ENCODE results near the gene ADAD2.
A peak's percentile ranks its signal among the peaks of the same experiment; 100 is the strongest.

The ADAD2 gene

DNA sequence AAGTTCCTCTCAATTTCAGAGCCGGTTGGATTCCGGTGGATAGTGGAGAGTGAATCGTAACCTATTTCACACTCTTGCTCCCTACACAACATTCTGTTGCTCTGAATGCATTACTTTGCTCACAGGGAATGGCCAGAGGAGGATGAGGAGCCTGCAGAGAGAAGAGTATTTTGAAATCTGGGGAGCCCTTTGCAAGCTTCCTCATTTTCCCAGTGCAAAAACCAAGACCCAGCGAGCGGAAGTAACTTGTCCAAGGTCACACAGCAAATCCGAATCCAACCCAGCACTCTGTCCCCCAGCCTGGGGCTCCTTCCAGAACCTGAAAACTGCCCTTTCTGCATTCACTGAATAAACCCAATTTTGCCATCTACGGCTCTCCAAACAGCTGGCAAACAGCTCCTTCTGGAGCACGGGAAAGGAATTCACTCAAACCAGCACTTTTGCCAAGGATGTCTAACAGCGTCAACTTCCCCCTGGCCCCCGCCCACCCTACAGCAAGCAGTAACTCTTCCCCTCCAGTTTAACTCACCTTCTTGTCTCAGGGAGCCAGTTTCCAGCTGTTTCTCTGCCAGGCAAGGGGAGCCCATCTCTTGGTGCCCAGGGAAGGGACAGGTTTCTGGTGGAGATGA is 48.3 kb downstream of the ADAD2 start:
- no peaks in the 10 kb centered on the region for H3K4me1 ChIP-seq (ENCODE audit: control extremely low read depth in 1 of 4, control insufficient read depth in 4 of 4, insufficient read depth in 4 of 4, low read length in 3 of 4)
- no peak overlapping the region for H3K27ac ChIP-seq (ENCODE audit: insufficient read depth in 1 of 2, low read depth in 1 of 2, low read length in 2 of 2, poor library complexity in 1 of 2, severe bottlenecking in 2 of 2)
- no peak overlapping the region for H3K4me3 ChIP-seq (ENCODE audit: control insufficient read depth in 1 of 7, extremely low read depth in 1 of 7, insufficient read depth in 4 of 7, low read depth in 2 of 7, low read length in 6 of 7)
- no peaks in the 10 kb centered on the region for H3K9me3 ChIP-seq (ENCODE audit: control extremely low read depth in 1 of 5, control insufficient read depth in 4 of 5, insufficient read depth in 2 of 5, low read depth in 1 of 5, low read length in 4 of 5)
- DNase-seq = no peak
- H3K27me3 ChIP-seq (replicated peaks in 2 of 5; ENCODE audit: control insufficient read depth in 4 of 5, insufficient read depth in 5 of 5, low read length in 4 of 5) = peaks cover 0 to 46% (median 3%) of the 10 kb centered on the region in 5 experiments
- POLR2A ChIA-PET = no interaction called here
- CTCF ChIA-PET = no interaction called here
- H3K36me3 ChIP-seq (ENCODE audit: control insufficient read depth in 4 of 4, insufficient read depth in 4 of 4, low read length in 3 of 4) = no peaks in the 10 kb centered on the region
- 65% methylated on average over 7 of the region's 10 CpGs for WGBS (ENCODE audit: insufficient coverage)

DNA sequence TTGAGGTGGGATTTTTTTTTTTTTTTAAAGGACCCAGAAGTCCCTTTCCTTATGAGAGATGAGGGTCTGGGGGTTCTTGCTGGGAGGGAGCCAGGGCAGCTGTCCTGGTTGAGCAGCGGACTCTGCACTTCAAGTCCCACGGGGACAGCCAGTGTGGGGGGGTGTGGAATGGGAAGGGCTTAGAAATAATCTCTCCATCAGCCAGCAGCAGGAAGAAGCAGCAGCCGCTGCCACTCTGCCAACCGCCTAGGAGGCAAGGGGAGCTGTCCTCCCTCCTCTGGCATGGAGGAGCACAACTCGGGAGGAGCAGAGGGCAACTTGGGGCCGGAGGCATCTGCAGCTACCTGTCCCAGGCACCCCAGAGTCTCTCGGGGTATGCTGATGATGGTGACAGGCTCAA is 49.0 kb downstream of the ADAD2 start, which contains the start of gene KCNG4:
TSS of gene KCNG4 (minus strand) at position 104 of the 400 bp plus-strand sequence. CDS start 2,527 bp downstream, outside the sequence.
- WGBS (ENCODE audit: insufficient coverage) = 48% methylated on average over 3 of the region's 7 CpGs
- no peak for DNase-seq
- Histone ChIP-seq H3K4me3 (ENCODE audit: control insufficient read depth in 1 of 7, extremely low read depth in 1 of 7, insufficient read depth in 4 of 7, low read depth in 2 of 7, low read length in 6 of 7) (no peak within 1 kb of the TSS), H3K27me3 (replicated peaks in 2 of 5; ENCODE audit: control insufficient read depth in 4 of 5, insufficient read depth in 5 of 5, low read length in 4 of 5) (peaks cover 0 to 44% (median 2%) of the 10 kb centered on the region in 5 experiments), H3K9me3 (ENCODE audit: control extremely low read depth in 1 of 5, control insufficient read depth in 4 of 5, insufficient read depth in 2 of 5, low read depth in 1 of 5, low read length in 4 of 5) (no peaks in the 10 kb centered on the region), H3K27ac (ENCODE audit: insufficient read depth in 1 of 2, low read depth in 1 of 2, low read length in 2 of 2, poor library complexity in 1 of 2, severe bottlenecking in 2 of 2) (no peak within 1 kb of the TSS), H3K4me1 (ENCODE audit: control extremely low read depth in 1 of 4, control insufficient read depth in 4 of 4, insufficient read depth in 4 of 4, low read length in 3 of 4) (no peaks in the 10 kb centered on the region), H3K36me3 (ENCODE audit: control insufficient read depth in 4 of 4, insufficient read depth in 4 of 4, low read length in 3 of 4) (no peaks in the 10 kb centered on the region)
- ChIA-PET CTCF (no interaction called here), POLR2A (no interaction called here)

DNA sequence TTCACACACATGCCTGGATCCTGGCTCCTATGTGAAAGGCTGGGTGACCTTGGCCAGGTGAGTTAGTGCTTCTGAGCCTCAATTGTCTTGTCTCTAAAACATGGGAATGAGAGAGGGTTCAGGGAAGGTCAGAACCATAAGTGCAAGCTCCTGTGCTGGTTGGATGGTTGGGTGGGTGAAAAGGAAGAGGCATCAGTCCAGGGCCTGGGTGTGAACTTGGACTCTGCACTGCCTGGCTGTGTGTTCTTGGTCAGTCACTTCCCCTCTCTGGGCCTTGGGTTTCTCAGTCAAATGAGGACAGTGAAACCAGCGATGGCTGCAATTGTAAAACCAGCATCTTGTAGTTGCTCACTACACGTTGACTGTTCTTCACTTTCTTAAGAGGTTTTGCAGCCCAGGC is 49.5 kb downstream of the ADAD2 start:
- no peak overlapping the region for H3K4me3 ChIP-seq (ENCODE audit: control insufficient read depth in 1 of 7, extremely low read depth in 1 of 7, insufficient read depth in 4 of 7, low read depth in 2 of 7, low read length in 6 of 7)
- 100% methylated on average over 2 of the region's 2 CpGs for whole genome bisulfite sequencing (ENCODE audit: insufficient coverage)
- POLR2A ChIA-PET = no interaction called here
- no peaks in the 10 kb centered on the region for H3K36me3 ChIP-seq (ENCODE audit: control insufficient read depth in 4 of 4, insufficient read depth in 4 of 4, low read length in 3 of 4)
- peaks cover 0 to 42% (median 2%) of the 10 kb centered on the region in 5 experiments for H3K27me3 ChIP-seq (replicated peaks in 2 of 5; ENCODE audit: control insufficient read depth in 4 of 5, insufficient read depth in 5 of 5, low read length in 4 of 5)
- CTCF ChIA-PET = no interaction called here
- no peaks in the 10 kb centered on the region for H3K4me1 ChIP-seq (ENCODE audit: control extremely low read depth in 1 of 4, control insufficient read depth in 4 of 4, insufficient read depth in 4 of 4, low read length in 3 of 4)
- DNase-seq = no peak
- H3K27ac ChIP-seq (ENCODE audit: insufficient read depth in 1 of 2, low read depth in 1 of 2, low read length in 2 of 2, poor library complexity in 1 of 2, severe bottlenecking in 2 of 2) = no peak overlapping the region
- H3K9me3 ChIP-seq (ENCODE audit: control extremely low read depth in 1 of 5, control insufficient read depth in 4 of 5, insufficient read depth in 2 of 5, low read depth in 1 of 5, low read length in 4 of 5) = no peaks in the 10 kb centered on the region

DNA sequence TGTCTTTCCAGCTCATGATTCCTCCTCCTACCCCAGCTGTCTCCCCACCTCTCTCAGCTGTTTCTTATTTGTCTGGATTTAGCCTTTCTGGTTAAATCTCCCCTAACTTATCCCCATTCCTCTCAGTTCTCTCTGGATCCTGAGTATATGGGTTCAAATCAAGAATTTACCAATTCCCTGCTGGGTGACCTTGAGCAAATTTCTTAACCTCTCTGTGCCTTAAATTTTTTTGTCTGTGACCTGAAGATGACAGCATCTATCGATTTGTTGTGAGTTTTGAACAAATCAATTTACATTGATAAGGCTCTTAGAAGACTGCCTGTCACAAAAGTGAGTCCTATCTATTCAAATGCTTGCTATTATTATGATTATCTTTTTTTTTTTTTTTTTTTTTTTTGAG is 50.8 kb downstream of the ADAD2 start:
- no CpG with 5 or more reads among the region's 1 CpG for WGBS (ENCODE audit: insufficient coverage)
- POLR2A ChIA-PET = no interaction called here
- CTCF ChIA-PET = no interaction called here
- Histone ChIP-seq H3K27ac (ENCODE audit: insufficient read depth in 1 of 2, low read depth in 1 of 2, low read length in 2 of 2, poor library complexity in 1 of 2, severe bottlenecking in 2 of 2) (no peak overlapping the region), H3K9me3 (ENCODE audit: control extremely low read depth in 1 of 5, control insufficient read depth in 4 of 5, insufficient read depth in 2 of 5, low read depth in 1 of 5, low read length in 4 of 5) (no peaks in the 10 kb centered on the region), H3K27me3 (replicated peaks in 2 of 5; ENCODE audit: control insufficient read depth in 4 of 5, insufficient read depth in 5 of 5, low read length in 4 of 5) (peaks cover 0 to 35% (median 3%) of the 10 kb centered on the region in 5 experiments), H3K4me3 (ENCODE audit: control insufficient read depth in 1 of 7, extremely low read depth in 1 of 7, insufficient read depth in 4 of 7, low read depth in 2 of 7, low read length in 6 of 7) (no peak overlapping the region), H3K4me1 (ENCODE audit: control extremely low read depth in 1 of 4, control insufficient read depth in 4 of 4, insufficient read depth in 4 of 4, low read length in 3 of 4) (no peaks in the 10 kb centered on the region), H3K36me3 (ENCODE audit: control insufficient read depth in 4 of 4, insufficient read depth in 4 of 4, low read length in 3 of 4) (no peaks in the 10 kb centered on the region)
- no peak for DNase-seq

DNA sequence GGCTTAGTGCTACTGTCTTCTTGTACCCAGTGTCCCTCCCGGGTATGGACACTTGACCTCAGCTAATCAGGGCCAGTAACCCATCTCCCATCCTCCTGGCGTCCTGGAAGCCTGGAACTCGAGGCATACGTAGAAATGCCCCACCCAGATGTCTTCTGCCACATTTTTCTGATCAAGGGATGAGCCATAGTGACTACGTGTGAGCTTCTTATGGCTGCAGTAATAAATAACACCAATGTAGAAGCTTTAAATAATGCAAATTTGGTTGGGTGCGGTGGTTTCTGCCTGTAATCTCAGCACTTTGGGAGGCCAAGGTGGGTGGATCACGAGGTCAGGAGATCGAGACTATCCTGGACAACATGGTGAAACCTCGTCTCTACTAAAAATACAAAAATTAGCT is 51.9 kb downstream of the ADAD2 start:
- H3K27me3 ChIP-seq (replicated peaks in 2 of 5; ENCODE audit: control insufficient read depth in 4 of 5, insufficient read depth in 5 of 5, low read length in 4 of 5) = peaks cover 0 to 30% (median 6%) of the 10 kb centered on the region in 5 experiments
- no peak overlapping the region for H3K27ac ChIP-seq (ENCODE audit: insufficient read depth in 1 of 2, low read depth in 1 of 2, low read length in 2 of 2, poor library complexity in 1 of 2, severe bottlenecking in 2 of 2)
- H3K4me3 ChIP-seq (ENCODE audit: control insufficient read depth in 1 of 7, extremely low read depth in 1 of 7, insufficient read depth in 4 of 7, low read depth in 2 of 7, low read length in 6 of 7) = no peak overlapping the region
- CTCF ChIA-PET = no interaction called here
- POLR2A ChIA-PET = no interaction called here
- 92% methylated on average over 6 of the region's 9 CpGs for WGBS (ENCODE audit: insufficient coverage)
- DNase-seq = no peak
- no peaks in the 10 kb centered on the region for H3K36me3 ChIP-seq (ENCODE audit: control insufficient read depth in 4 of 4, insufficient read depth in 4 of 4, low read length in 3 of 4)
- H3K9me3 ChIP-seq (ENCODE audit: control extremely low read depth in 1 of 5, control insufficient read depth in 4 of 5, insufficient read depth in 2 of 5, low read depth in 1 of 5, low read length in 4 of 5) = no peaks in the 10 kb centered on the region
- H3K4me1 ChIP-seq (ENCODE audit: control extremely low read depth in 1 of 4, control insufficient read depth in 4 of 4, insufficient read depth in 4 of 4, low read length in 3 of 4) = no peaks in the 10 kb centered on the region

DNA sequence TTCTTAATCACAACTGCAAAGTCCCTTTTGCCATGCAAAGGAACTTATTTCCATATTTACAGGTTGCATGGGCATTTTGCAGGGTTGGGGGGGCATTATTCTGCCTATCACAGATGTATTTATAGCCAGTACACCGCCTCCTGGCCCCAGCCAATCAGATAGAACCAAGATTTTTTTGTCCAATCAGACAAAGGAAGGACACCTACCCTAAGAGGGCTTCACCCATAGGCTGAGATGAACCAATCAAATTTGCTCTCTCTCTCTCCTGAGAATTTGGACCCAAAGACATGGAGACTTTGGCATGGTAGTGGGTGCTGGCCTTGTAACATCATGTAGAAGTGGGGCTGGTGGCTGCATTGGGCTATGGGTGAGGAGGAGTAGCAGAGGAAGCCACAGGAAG is 52.8 kb downstream of the ADAD2 start:
- no peaks in the 10 kb centered on the region for H3K36me3 ChIP-seq (ENCODE audit: control insufficient read depth in 4 of 4, insufficient read depth in 4 of 4, low read length in 3 of 4)
- H3K9me3 ChIP-seq (ENCODE audit: control extremely low read depth in 1 of 5, control insufficient read depth in 4 of 5, insufficient read depth in 2 of 5, low read depth in 1 of 5, low read length in 4 of 5) = no peaks in the 10 kb centered on the region
- H3K27me3 ChIP-seq (replicated peaks in 2 of 5; ENCODE audit: control insufficient read depth in 4 of 5, insufficient read depth in 5 of 5, low read length in 4 of 5) = peaks cover 0 to 25% (median 6%) of the 10 kb centered on the region in 5 experiments
- H3K27ac ChIP-seq (ENCODE audit: insufficient read depth in 1 of 2, low read depth in 1 of 2, low read length in 2 of 2, poor library complexity in 1 of 2, severe bottlenecking in 2 of 2) = no peak overlapping the region
- no CpG with 5 or more reads among the region's 1 CpG for WGBS (ENCODE audit: insufficient coverage)
- DNase-seq = peak in 1 of 3 donors; percentile 6
- CTCF ChIA-PET = no interaction called here
- POLR2A ChIA-PET = no interaction called here
- H3K4me3 ChIP-seq (ENCODE audit: control insufficient read depth in 1 of 7, extremely low read depth in 1 of 7, insufficient read depth in 4 of 7, low read depth in 2 of 7, low read length in 6 of 7) = no peak overlapping the region
- H3K4me1 ChIP-seq (ENCODE audit: control extremely low read depth in 1 of 4, control insufficient read depth in 4 of 4, insufficient read depth in 4 of 4, low read length in 3 of 4) = no peaks in the 10 kb centered on the region

DNA sequence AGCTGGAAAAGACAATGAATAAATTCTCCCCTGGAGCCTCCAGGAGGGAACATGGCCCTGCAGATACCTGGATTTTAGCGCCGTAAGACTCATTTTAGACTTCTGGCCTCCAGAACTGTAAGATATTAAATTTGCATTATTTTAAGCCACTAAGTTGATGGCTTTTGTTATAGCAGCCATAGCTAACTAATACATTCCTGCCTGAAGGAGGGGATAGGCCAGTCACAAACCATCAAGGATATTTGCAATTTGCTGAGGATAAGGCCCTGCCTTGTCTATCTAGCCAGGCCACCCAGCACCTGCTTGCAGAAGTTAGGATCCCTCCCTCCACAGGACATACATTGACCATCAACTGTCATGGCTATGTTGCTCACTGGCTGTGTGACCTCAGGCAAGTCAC is 53.8 kb downstream of the ADAD2 start:
- H3K36me3 ChIP-seq (ENCODE audit: control insufficient read depth in 4 of 4, insufficient read depth in 4 of 4, low read length in 3 of 4) = no peaks in the 10 kb centered on the region
- no peaks in the 10 kb centered on the region for H3K4me1 ChIP-seq (ENCODE audit: control extremely low read depth in 1 of 4, control insufficient read depth in 4 of 4, insufficient read depth in 4 of 4, low read length in 3 of 4)
- no peaks in the 10 kb centered on the region for H3K9me3 ChIP-seq (ENCODE audit: control extremely low read depth in 1 of 5, control insufficient read depth in 4 of 5, insufficient read depth in 2 of 5, low read depth in 1 of 5, low read length in 4 of 5)
- CTCF ChIA-PET = no interaction called here
- H3K4me3 ChIP-seq (ENCODE audit: control insufficient read depth in 1 of 7, extremely low read depth in 1 of 7, insufficient read depth in 4 of 7, low read depth in 2 of 7, low read length in 6 of 7) = no peak overlapping the region
- POLR2A ChIA-PET = no interaction called here
- H3K27ac ChIP-seq (ENCODE audit: insufficient read depth in 1 of 2, low read depth in 1 of 2, low read length in 2 of 2, poor library complexity in 1 of 2, severe bottlenecking in 2 of 2) = no peak overlapping the region
- H3K27me3 ChIP-seq (replicated peaks in 2 of 5; ENCODE audit: control insufficient read depth in 4 of 5, insufficient read depth in 5 of 5, low read length in 4 of 5) = peaks cover 0 to 17% (median 9%) of the 10 kb centered on the region in 5 experiments
- WGBS (ENCODE audit: insufficient coverage) = no CpG with 5 or more reads among the region's 2 CpGs
- DNase-seq = no peak
